ENCODE results near the gene LILRA6. TPM values are rescaled to one million over a fixed set of nuclear protein-coding genes. Genes with fewer than 3 reads are reported as not detected.

Gene LILRA6
- total and polyA plus RNA-seq, 2 of the 8 experiments (the other 6 are each of a cell fraction or from before 2014, with no cell fraction given), result not detected

- no peak for TF ChIP-seq KDM5A (IDR thresholded peaks at IDR 0.05; ENCODE audit: low read length)
- TF ChIP-seq RNF2 (IDR thresholded peaks at IDR 0.05; ENCODE audit: borderline replicate concordance, low read depth, low read length, missing control alignments, poor library complexity, severe bottlenecking), result no peak
- TF ChIP-seq HDAC2 (IDR thresholded peaks at IDR 0.05; ENCODE audit: borderline replicate concordance in 1 of 2, low read depth in 2 of 2, low read length in 2 of 2), result no peak
- TF ChIP-seq, protein P1, sequence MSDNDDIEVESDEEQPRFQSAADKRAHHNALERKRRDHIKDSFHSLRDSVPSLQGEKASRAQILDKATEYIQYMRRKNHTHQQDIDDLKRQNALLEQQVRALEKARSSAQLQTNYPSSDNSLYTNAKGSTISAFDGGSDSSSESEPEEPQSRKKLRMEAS (IDR thresholded peaks at IDR 0.05), result no peak
- TF ChIP-seq CBX8 (IDR thresholded peaks at IDR 0.05; ENCODE audit: borderline replicate concordance, low read depth, low read length), result no peak
- no peak for TF ChIP-seq SIX5 (IDR thresholded peaks at IDR 0.05; ENCODE audit: low read depth, low read length)
- no peak for TF ChIP-seq MAFK (IDR thresholded peaks at IDR 0.05; ENCODE audit: low read depth, low read length)
- peak; percentile 95 for TF ChIP-seq POLR2AphosphoS5 (IDR thresholded peaks at IDR 0.05; ENCODE audit: low read depth, low read length)
- 0 out of 2 replicates have a peak, but pooled peaks have one; percentile 26 for TF ChIP-seq SP4 (IDR thresholded peaks at IDR 0.05; ENCODE audit: low read length)
- TF ChIP-seq, protein P2, sequence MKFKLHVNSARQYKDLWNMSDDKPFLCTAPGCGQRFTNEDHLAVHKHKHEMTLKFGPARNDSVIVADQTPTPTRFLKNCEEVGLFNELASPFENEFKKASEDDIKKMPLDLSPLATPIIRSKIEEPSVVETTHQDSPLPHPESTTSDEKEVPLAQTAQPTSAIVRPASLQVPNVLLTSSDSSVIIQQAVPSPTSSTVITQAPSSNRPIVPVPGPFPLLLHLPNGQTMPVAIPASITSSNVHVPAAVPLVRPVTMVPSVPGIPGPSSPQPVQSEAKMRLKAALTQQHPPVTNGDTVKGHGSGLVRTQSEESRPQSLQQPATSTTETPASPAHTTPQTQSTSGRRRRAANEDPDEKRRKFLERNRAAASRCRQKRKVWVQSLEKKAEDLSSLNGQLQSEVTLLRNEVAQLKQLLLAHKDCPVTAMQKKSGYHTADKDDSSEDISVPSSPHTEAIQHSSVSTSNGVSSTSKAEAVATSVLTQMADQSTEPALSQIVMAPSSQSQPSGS (IDR thresholded peaks at IDR 0.05; ENCODE audit: low read length), result peak; percentile 71; the same call in 1 of the 2 replicates
- peak; percentile 17 for TF ChIP-seq SIRT6 (IDR thresholded peaks at IDR 0.05; ENCODE audit: low read length)
- TF ChIP-seq FOSL1 (IDR thresholded peaks at IDR 0.05; ENCODE audit: insufficient read depth, low read depth, low read length), result no peak
- TF ChIP-seq ZNF274 (IDR thresholded peaks at IDR 0.05; ENCODE audit: borderline replicate concordance, extremely low read depth, low read length), result no peak
- peak; percentile 75 to 76; a peak in 2 of 3 replicates for TF ChIP-seq POLR2A (IDR thresholded peaks at IDR 0.05; ENCODE audit: control extremely low read depth in 1 of 2, low read depth in 2 of 2, low read length in 2 of 2)
Measured at GRCh38 chr19:54207983-54208783, 34.4 kb downstream of the LILRA6 start (continued).
